KMS-11 (cell line): ENCODE measurements around the gene RILP.

ENCODE experiments used
- H2AFZ ChIP-seq: fragments of 200-600 bp; sonication (generic); 2 replicates; pipeline ENCODE4 v1.6.1; 2016; ENCODE audit warnings: antibody characterized with exemption, mixed run types, low read depth
- H3K27ac ChIP-seq: fragments of 200-600 bp; sonication (generic); 2 replicates; pipeline ENCODE4 v1.6.1; 2016; ENCODE audit warnings: mild to moderate bottlenecking, mixed run types
- H3K27me3 ChIP-seq: fragments of 200-600 bp; sonication (generic); 2 replicates; pipeline ENCODE4 v1.6.1; 2017; ENCODE audit warnings: mild to moderate bottlenecking, low read depth, mixed run types, moderate library complexity; ENCODE audit not compliant: insufficient read depth
- H3K36me3 ChIP-seq: fragments of 200-600 bp; sonication (generic); 2 replicates; pipeline ENCODE4 v1.6.1; 2017; ENCODE audit warnings: mild to moderate bottlenecking, mixed run types; ENCODE audit not compliant: insufficient read depth
- H3K4me1 ChIP-seq: fragments of 200-600 bp; sonication (generic); 2 replicates; pipeline ENCODE4 v1.6.1; 2016; ENCODE audit warnings: mild to moderate bottlenecking, low read depth, mixed run types; ENCODE audit not compliant: poor library complexity, severe bottlenecking
- H3K4me2 ChIP-seq: fragments of 200-600 bp; sonication (generic); 2 replicates; pipeline ENCODE4 v1.7.0; 2016; ENCODE audit warnings: mild to moderate bottlenecking, mixed run types
- H3K4me3 ChIP-seq: fragments of 200-600 bp; sonication (generic); IDR thresholded peaks from 2 replicates; pipeline ENCODE4 v1.6.1; 2017; ENCODE audit warnings: low read depth, low read length, mixed read lengths; ENCODE audit not compliant: insufficient read depth
- H3K79me2 ChIP-seq: fragments of 200-600 bp; sonication (generic); 2 replicates; pipeline ENCODE4 v1.6.1; 2016; ENCODE audit warnings: low read depth, mixed run types; ENCODE audit not compliant: insufficient read depth
- H3K9ac ChIP-seq: fragments of 200-600 bp; sonication (generic); 2 replicates; pipeline ENCODE4 v1.6.1; 2016; ENCODE audit warnings: mild to moderate bottlenecking, mixed run types
- H4K20me1 ChIP-seq: fragments of 200-600 bp; sonication (generic); 2 replicates; pipeline ENCODE4 v1.6.1; 2016; ENCODE audit warnings: mild to moderate bottlenecking, mixed run types; ENCODE audit not compliant: insufficient read depth
- CTCF ChIP-seq: fragments of 200-600 bp; sonication (generic); conservative IDR thresholded peaks from 2 replicates; pipeline ENCODE4 v1.6.1; 2017; ENCODE audit warnings: low read depth, mild to moderate bottlenecking, antibody characterized with exemption, low read length, moderate library complexity, mixed read lengths

The RILP gene

GRCh38 chr17:1641065-1641403, 8.6 kb downstream of the RILP start:
- no peak overlapping the region for H3K4me2 ChIP-seq
- no peaks in the 10 kb centered on the region for H3K36me3 ChIP-seq
- no peak overlapping the region for H2AFZ ChIP-seq
- no peak overlapping the region for H3K4me3 ChIP-seq
- no peaks in the 10 kb centered on the region for H3K79me2 ChIP-seq
- no peak overlapping the region for H3K9ac ChIP-seq
- H3K27ac ChIP-seq = no peak overlapping the region
- H4K20me1 ChIP-seq = no peaks in the 10 kb centered on the region
- H3K4me1 ChIP-seq = no peaks in the 10 kb centered on the region
- TF ChIP-seq CTCF = no peak
- H3K27me3 ChIP-seq = no peaks in the 10 kb centered on the region

GRCh38 chr17:1640329-1641064, 9.2 kb downstream of the RILP start:
- H3K4me3 ChIP-seq = no peak overlapping the region
- H3K27ac ChIP-seq = no peak overlapping the region
- no peak for TF ChIP-seq CTCF
- H3K9ac ChIP-seq = no peak overlapping the region
- H2AFZ ChIP-seq = no peak overlapping the region
- no peaks in the 10 kb centered on the region for H3K4me1 ChIP-seq
- no peak overlapping the region for H3K4me2 ChIP-seq
- no peaks in the 10 kb centered on the region for H4K20me1 ChIP-seq
- H3K27me3 ChIP-seq = no peaks in the 10 kb centered on the region
- H3K79me2 ChIP-seq = no peaks in the 10 kb centered on the region
- no peaks in the 10 kb centered on the region for H3K36me3 ChIP-seq

- Histone ChIP-seq H3K79me2 (no peaks in the 10 kb centered on the region), H3K27ac (no peak overlapping the region), H3K36me3 (no peaks in the 10 kb centered on the region), H4K20me1 (no peaks in the 10 kb centered on the region), H3K9ac (no peak overlapping the region), H3K27me3 (no peaks in the 10 kb centered on the region), H3K4me3 (no peak overlapping the region), H3K4me2 (no peak overlapping the region), H3K4me1 (no peaks in the 10 kb centered on the region), H2AFZ (no peak overlapping the region)
- TF ChIP-seq CTCF = no peak
Observed at GRCh38 chr17:1639549-1640180, 10.0 kb downstream of the RILP start.

GRCh38 chr17:1638624-1639300, 10.9 kb downstream of the RILP start:
- H3K4me3 ChIP-seq = no peak overlapping the region
- no peak overlapping the region for H3K9ac ChIP-seq
- H3K27me3 ChIP-seq = no peaks in the 10 kb centered on the region
- H3K36me3 ChIP-seq = no peaks in the 10 kb centered on the region
- no peak overlapping the region for H3K4me2 ChIP-seq
- H3K79me2 ChIP-seq = no peaks in the 10 kb centered on the region
- no peaks in the 10 kb centered on the region for H3K4me1 ChIP-seq
- no peak for TF ChIP-seq CTCF
- H2AFZ ChIP-seq = no peak overlapping the region
- H4K20me1 ChIP-seq = no peaks in the 10 kb centered on the region
- H3K27ac ChIP-seq = no peak overlapping the region
